ENCODE results near the gene EME1.

The EME1 gene

GRCh38 chr17:50367401-50367800 lies 5.6 kb upstream of the EME1 start:
- no peak for DNase-seq (ENCODE audit: insufficient read length)
- TF ChIP-seq POLR2AphosphoS5 (IDR thresholded peaks at IDR 0.05; ENCODE audit: low read depth, low read length) (no peak), TAF1 (IDR thresholded peaks at IDR 0.05; ENCODE audit: borderline replicate concordance, low read depth, low read length) (no peak), POLR2A (IDR thresholded peaks at IDR 0.05; ENCODE audit: low read depth, low read length) (no peak)
- FAIRE-seq: no peak

DNA sequence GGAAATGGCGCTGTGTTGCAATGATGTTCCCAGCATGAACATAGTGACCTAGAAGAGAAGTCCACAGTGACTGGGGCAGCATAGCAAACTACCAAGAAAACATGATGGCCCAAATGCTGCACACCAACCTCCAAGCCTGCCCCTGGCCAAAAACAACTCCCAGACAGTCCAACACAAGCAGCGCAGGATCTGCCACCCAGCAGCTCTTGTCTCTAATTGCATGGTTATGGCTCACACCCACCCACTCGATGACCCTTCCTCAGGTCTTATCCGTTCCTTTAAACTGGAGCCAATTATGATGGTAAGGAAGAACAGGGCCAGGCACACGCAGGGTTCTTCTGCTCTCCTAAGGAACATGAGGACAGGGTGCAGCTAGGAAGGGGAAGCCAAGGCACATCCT lies 3.0 kb upstream of the EME1 start:
- DNase-seq (ENCODE audit: insufficient read length) (no peak), FAIRE-seq (no peak)
- TF ChIP-seq POLR2A (IDR thresholded peaks at IDR 0.05; ENCODE audit: low read depth, low read length) (no peak), TAF1 (IDR thresholded peaks at IDR 0.05; ENCODE audit: borderline replicate concordance, low read depth, low read length) (no peak), POLR2AphosphoS5 (IDR thresholded peaks at IDR 0.05; ENCODE audit: low read depth, low read length) (no peak)

DNA sequence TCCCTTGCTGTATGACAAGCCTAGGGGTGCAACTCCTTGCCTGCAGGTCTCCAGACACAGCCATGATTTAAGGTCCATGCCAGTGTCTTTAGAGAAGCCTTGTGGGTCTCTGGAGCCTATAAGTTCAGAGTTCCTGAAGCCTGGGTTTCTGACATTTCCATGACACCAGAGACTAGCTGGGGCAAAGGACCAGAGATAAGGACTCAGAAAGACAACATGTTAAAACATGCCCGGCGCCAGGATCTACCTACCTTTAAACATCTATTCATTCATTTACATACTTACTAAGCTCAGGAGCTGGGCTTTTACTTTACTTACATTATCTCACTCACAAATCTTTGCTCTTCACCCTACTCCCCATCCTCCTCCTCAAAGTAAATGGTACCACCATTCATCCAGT lies 1.5 kb upstream of the EME1 start:
- FAIRE-seq (no peak), DNase-seq (ENCODE audit: insufficient read length) (no peak)
- TF ChIP-seq POLR2AphosphoS5 (IDR thresholded peaks at IDR 0.05; ENCODE audit: low read depth, low read length) (no peak), POLR2A (IDR thresholded peaks at IDR 0.05; ENCODE audit: low read depth, low read length) (no peak), TAF1 (IDR thresholded peaks at IDR 0.05; ENCODE audit: borderline replicate concordance, low read depth, low read length) (no peak)

- TF ChIP-seq POLR2AphosphoS5 (IDR thresholded peaks at IDR 0.05; ENCODE audit: low read depth, low read length): no peak
- TF ChIP-seq TAF1 (IDR thresholded peaks at IDR 0.05; ENCODE audit: borderline replicate concordance, low read depth, low read length): no peak
- no peak for TF ChIP-seq POLR2A (IDR thresholded peaks at IDR 0.05; ENCODE audit: low read depth, low read length)
- no peak for DNase-seq (ENCODE audit: insufficient read length)
- no peak for FAIRE-seq
Observed at GRCh38 chr17:50372222-50372757, 739 bp upstream of the EME1 start.

- FAIRE-seq (no peak), DNase-seq (ENCODE audit: insufficient read length) (no peak)
- TF ChIP-seq POLR2AphosphoS5 (IDR thresholded peaks at IDR 0.05; ENCODE audit: low read depth, low read length) (no peak), POLR2A (IDR thresholded peaks at IDR 0.05; ENCODE audit: low read depth, low read length) (no peak), TAF1 (IDR thresholded peaks at IDR 0.05; ENCODE audit: borderline replicate concordance, low read depth, low read length) (no peak)
Observed at GRCh38 chr17:50373705-50374104, 676 bp downstream of the EME1 start.

DNA sequence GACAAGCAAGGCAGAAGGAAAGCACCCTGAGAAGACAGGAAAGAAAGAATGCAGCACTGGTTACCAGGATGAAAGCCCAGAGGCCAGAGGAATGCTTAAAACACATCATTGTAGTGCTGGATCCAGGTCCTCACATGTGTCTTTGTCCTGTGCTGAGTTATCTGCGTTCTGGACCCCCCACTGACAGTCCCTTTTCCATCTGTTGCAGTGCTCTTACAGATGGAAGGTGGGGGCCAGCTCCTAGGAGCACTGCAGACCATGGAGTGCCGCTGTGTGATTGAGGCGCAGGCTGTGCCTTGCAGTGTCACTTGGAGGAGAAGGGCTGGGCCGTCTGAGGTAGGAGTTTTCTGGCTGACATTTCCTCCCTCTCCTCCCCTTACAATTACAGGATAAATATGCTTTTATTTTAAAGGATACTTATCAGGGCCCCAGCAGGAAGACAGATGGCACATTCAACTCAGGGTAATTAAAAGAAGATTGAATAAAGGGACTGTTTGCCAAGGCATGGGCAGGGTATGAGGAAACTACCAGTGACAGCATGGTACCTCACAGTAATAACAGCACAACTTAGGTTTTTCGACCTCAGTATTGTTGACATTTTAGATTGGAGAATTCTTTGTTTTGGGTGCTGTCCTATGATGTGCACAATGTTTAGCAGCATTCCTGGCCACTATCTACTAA lies 3.0 kb downstream of the EME1 start:
- no peak for TF ChIP-seq TAF1 (IDR thresholded peaks at IDR 0.05; ENCODE audit: borderline replicate concordance, low read depth, low read length)
- no peak for TF ChIP-seq POLR2A (IDR thresholded peaks at IDR 0.05; ENCODE audit: low read depth, low read length)
- no peak for TF ChIP-seq POLR2AphosphoS5 (IDR thresholded peaks at IDR 0.05; ENCODE audit: low read depth, low read length)
- FAIRE-seq: no peak
- DNase-seq (ENCODE audit: insufficient read length): no peak

GRCh38 chr17:50379351-50380132 lies 6.5 kb downstream of the EME1 start:
- FAIRE-seq: no peak

DNA sequence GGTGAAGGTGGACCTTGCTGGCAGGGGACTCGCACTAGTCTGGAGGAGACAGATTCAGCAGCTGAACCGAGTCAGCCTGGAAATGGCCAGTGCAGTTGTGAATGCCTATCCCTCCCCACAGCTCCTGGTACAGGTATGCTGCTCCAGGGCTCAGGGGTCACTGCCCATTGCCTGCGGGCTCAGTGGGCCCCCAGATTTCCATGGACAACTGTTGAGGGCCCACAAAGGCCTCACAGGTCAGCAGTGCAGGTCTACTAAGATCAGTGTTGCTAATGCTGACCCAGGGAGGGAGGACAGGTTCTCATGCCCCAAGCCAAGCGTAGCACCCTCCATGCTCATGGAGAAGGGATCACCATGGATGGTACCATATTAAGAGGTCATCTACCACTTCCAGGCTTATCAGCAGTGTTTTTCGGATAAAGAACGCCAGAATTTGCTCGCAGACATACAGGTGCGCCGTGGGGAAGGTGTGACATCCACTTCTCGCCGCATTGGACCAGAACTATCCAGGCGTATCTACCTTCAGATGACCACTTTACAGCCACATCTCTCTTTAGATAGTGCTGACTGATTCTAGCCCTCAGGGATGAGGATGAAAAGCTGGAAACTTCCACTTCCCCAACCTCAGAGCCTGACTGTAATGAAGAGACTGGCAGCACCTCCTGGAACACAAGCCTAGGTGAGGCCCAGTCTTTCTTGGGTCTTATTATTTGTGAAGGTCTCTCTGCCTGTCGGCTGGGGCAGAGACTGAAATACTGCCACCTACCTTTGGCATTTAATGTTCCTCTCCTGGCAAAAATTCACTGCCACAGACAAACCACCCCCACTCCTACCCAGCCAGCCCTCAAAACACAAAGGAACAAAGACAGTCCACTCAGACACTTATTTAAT lies 7.6 kb downstream of the EME1 start:
- TF ChIP-seq TAF1 (IDR thresholded peaks at IDR 0.05; ENCODE audit: borderline replicate concordance, low read depth, low read length) (no peak), POLR2A (IDR thresholded peaks at IDR 0.05; ENCODE audit: low read depth, low read length) (peak; percentile 40; the same call in 1 of the 2 replicates), POLR2AphosphoS5 (IDR thresholded peaks at IDR 0.05; ENCODE audit: low read depth, low read length) (peak; percentile 61; the same call in 1 of the 2 replicates)
- DNase-seq (ENCODE audit: insufficient read length) (no peak), FAIRE-seq (no peak)

More at GRCh38 chr17:50379351-50380132, 6.5 kb downstream of the EME1 start:
- no peak for DNase-seq (ENCODE audit: insufficient read length)
- TF ChIP-seq TAF1 (IDR thresholded peaks at IDR 0.05; ENCODE audit: borderline replicate concordance, low read depth, low read length) (no peak), POLR2A (IDR thresholded peaks at IDR 0.05; ENCODE audit: low read depth, low read length) (no peak), POLR2AphosphoS5 (IDR thresholded peaks at IDR 0.05; ENCODE audit: low read depth, low read length) (no peak)

DNA sequence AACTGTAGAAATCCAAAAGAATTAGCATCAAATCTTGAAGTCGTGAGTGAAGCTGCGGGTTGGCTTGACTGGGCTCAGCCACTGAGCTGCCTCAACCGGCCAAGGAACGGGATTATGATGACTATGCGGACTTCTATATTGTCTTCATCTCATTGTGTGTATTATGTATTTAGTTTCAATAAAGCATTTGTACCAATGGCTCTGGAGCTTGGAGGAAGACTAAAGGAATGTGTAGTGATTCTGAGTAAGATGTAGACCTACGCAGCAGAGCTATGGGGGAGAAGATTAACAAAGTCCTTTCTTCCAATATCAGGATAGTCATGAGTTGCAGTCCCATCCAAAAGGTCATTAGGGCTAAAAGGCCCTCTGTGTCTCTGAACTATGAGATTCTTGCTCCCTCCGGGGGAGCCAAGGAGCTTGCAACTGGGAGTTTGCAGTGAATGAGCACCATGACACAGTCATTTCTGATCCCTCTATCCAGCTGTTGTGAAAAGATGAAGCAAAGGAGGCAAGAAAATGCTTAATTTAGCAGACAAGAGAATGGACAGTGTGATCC lies 8.3 kb downstream of the EME1 start:
- DNase-seq (ENCODE audit: insufficient read length) (no peak), FAIRE-seq (no peak)
- TF ChIP-seq POLR2AphosphoS5 (IDR thresholded peaks at IDR 0.05; ENCODE audit: low read depth, low read length) (no peak; the same call in 1 of the 2 replicates), TAF1 (IDR thresholded peaks at IDR 0.05; ENCODE audit: borderline replicate concordance, low read depth, low read length) (no peak), POLR2A (IDR thresholded peaks at IDR 0.05; ENCODE audit: low read depth, low read length) (no peak; the same call in 1 of the 2 replicates)

DNA sequence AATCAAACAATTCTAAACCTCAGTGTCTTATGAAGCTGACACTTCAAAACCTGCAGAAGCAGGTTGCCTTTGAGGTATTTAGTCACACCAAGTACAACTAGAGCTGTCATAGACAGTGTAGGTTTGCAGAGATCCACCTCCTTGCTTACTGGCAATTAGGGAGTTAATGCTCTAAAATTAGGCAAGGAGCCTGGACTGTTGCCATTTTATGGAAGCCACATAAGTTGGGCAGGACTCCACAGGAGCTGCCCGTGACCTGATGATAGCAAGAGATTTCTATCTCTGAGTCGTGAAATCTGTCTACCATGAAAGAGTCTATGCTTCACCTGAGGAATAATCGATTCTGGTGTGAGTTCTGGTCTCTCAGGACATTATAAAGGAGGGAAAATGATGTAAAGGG lies 8.9 kb downstream of the EME1 start:
- no peak for DNase-seq (ENCODE audit: insufficient read length)
- FAIRE-seq: no peak
- TF ChIP-seq TAF1 (IDR thresholded peaks at IDR 0.05; ENCODE audit: borderline replicate concordance, low read depth, low read length) (no peak), POLR2AphosphoS5 (IDR thresholded peaks at IDR 0.05; ENCODE audit: low read depth, low read length) (no peak), POLR2A (IDR thresholded peaks at IDR 0.05; ENCODE audit: low read depth, low read length) (no peak)

Data from GM12892 (cell line).